IPS-18c (cell line): ENCODE measurements around the gene GPR156.

ENCODE experiments used
- H3K4me3 ChIP-seq: 2 replicates; pipeline ENCODE4 v1.7.0; 2013; ENCODE audit warnings: low read depth, mild to moderate bottlenecking, low read length, moderate library complexity; ENCODE audit not compliant: insufficient read depth
- H3K9me3 ChIP-seq: one replicate; pipeline ENCODE4 v1.6.1; 2013; ENCODE audit warnings: mild to moderate bottlenecking, low read length, moderate library complexity; ENCODE audit not compliant: control insufficient read depth, insufficient read depth

GPR156 gene

GRCh38 chr3:120212505-120212904 is 72.5 kb downstream of the GPR156 start:
- H3K9me3 ChIP-seq = no peaks in the 10 kb centered on the region
- H3K4me3 ChIP-seq = no peak overlapping the region

- no peaks in the 10 kb centered on the region for H3K9me3 ChIP-seq
- H3K4me3 ChIP-seq = no peak overlapping the region
These were observed 75.6 kb downstream of the GPR156 start for GRCh38 chr3:120209425-120209824.

GRCh38 chr3:120204338-120204737 is 80.7 kb downstream of the GPR156 start:
- Histone ChIP-seq H3K9me3 (no peaks in the 10 kb centered on the region), H3K4me3 (no peak overlapping the region)

GRCh38 chr3:120203621-120204020 is 81.4 kb downstream of the GPR156 start:
- Histone ChIP-seq H3K9me3 (no peaks in the 10 kb centered on the region), H3K4me3 (no peak overlapping the region)

GRCh38 chr3:120203016-120203415 is 82.0 kb downstream of the GPR156 start:
- H3K9me3 ChIP-seq = no peaks in the 10 kb centered on the region
- H3K4me3 ChIP-seq = no peak overlapping the region

- no peaks in the 10 kb centered on the region for H3K9me3 ChIP-seq
- H3K4me3 ChIP-seq = no peak overlapping the region
These were observed 82.7 kb downstream of the GPR156 start for GRCh38 chr3:120202363-120202762.

- H3K9me3 ChIP-seq = no peaks in the 10 kb centered on the region
- no peak overlapping the region for H3K4me3 ChIP-seq
These were observed 84.4 kb downstream of the GPR156 start for GRCh38 chr3:120200493-120201235.

- Histone ChIP-seq H3K4me3 (no peak overlapping the region), H3K9me3 (no peaks in the 10 kb centered on the region)
These were observed 86.6 kb downstream of the GPR156 start for GRCh38 chr3:120198305-120198878.

- Histone ChIP-seq H3K4me3 (no peak overlapping the region), H3K9me3 (no peaks in the 10 kb centered on the region)
These were observed 88.2 kb downstream of the GPR156 start for GRCh38 chr3:120196812-120197211.

GRCh38 chr3:120196333-120196732 is 88.7 kb downstream of the GPR156 start:
- H3K4me3 ChIP-seq = no peak overlapping the region
- H3K9me3 ChIP-seq = no peaks in the 10 kb centered on the region

- Histone ChIP-seq H3K9me3 (no peaks in the 10 kb centered on the region), H3K4me3 (no peak overlapping the region)
These were observed 91.5 kb downstream of the GPR156 start for GRCh38 chr3:120193554-120193953.

GRCh38 chr3:120192579-120192978 is 92.4 kb downstream of the GPR156 start:
- no peak overlapping the region for H3K4me3 ChIP-seq
- no peaks in the 10 kb centered on the region for H3K9me3 ChIP-seq

GRCh38 chr3:120192159-120192558 is 92.9 kb downstream of the GPR156 start:
- Histone ChIP-seq H3K9me3 (no peaks in the 10 kb centered on the region), H3K4me3 (no peak overlapping the region)

- H3K4me3 ChIP-seq = no peak overlapping the region
- H3K9me3 ChIP-seq = no peaks in the 10 kb centered on the region
These were observed 102.2 kb downstream of the GPR156 start for GRCh38 chr3:120182613-120183511.

GRCh38 chr3:120181632-120182031 is 103.4 kb downstream of the GPR156 start:
- Histone ChIP-seq H3K4me3 (no peak overlapping the region), H3K9me3 (no peaks in the 10 kb centered on the region)

- H3K9me3 ChIP-seq = no peaks in the 10 kb centered on the region
- H3K4me3 ChIP-seq = no peak overlapping the region
These were observed 104.2 kb downstream of the GPR156 start for GRCh38 chr3:120180731-120181412.

- H3K4me3 ChIP-seq = no peak overlapping the region
These were observed 107.2 kb downstream of the GPR156 start for GRCh38 chr3:120177707-120178306.

More at GRCh38 chr3:120177707-120178306, 107.2 kb downstream of the GPR156 start:
- H3K9me3 ChIP-seq = no peaks in the 10 kb centered on the region
